MM.1S (cell line): ENCODE data around the gene HEATR5A.

Experiments used
- DNase-seq: peaks from one replicate; pipeline ENCODE4 v3.0.0-alpha.2; 2015
- H2AFZ ChIP-seq: fragments of 300-600 bp; sonication (generic); 2 replicates; pipeline ENCODE4 v1.6.0; 2016; ENCODE audit warnings: antibody characterized with exemption, low read length
- H3F3A ChIP-seq: fragments of 300-600 bp; sonication (generic); 2 replicates; pipeline ENCODE4 v1.6.1; 2016; ENCODE audit warnings: mild to moderate bottlenecking, antibody characterized with exemption, low read length, moderate library complexity, mixed read lengths; ENCODE audit not compliant: insufficient read depth
- H3K27ac ChIP-seq: fragments of 300-600 bp; sonication (generic); 2 replicates; pipeline ENCODE4 v1.5.1; 2016; ENCODE audit warnings: mild to moderate bottlenecking, low read length
- H3K27me3 ChIP-seq: fragments of 300-600 bp; sonication (generic); replicated peaks from 2 replicates; pipeline ENCODE4 v1.6.0; 2016; ENCODE audit warnings: low read length; ENCODE audit not compliant: insufficient read depth
- H3K36me3 ChIP-seq: fragments of 300-600 bp; sonication (generic); replicated peaks from 2 replicates; pipeline ENCODE4 v1.6.1; 2016; ENCODE audit warnings: mild to moderate bottlenecking, low read length, mixed read lengths; ENCODE audit not compliant: insufficient read depth
- H3K4me1 ChIP-seq: fragments of 300-600 bp; sonication (generic); 2 replicates; pipeline ENCODE4 v1.6.1; 2016; ENCODE audit warnings: low read length, mixed read lengths
- H3K4me2 ChIP-seq: fragments of 300-600 bp; sonication (generic); 2 replicates; pipeline ENCODE4 v1.6.0; 2016; ENCODE audit warnings: low read depth, low read length
- H3K4me3 ChIP-seq: fragments of 300-600 bp; sonication (generic); 2 replicates; pipeline ENCODE4 v1.5.1; 2016; ENCODE audit warnings: low read length, mixed read lengths
- H3K79me2 ChIP-seq: fragments of 300-600 bp; sonication (generic); 2 replicates; pipeline ENCODE4 v1.6.1; 2016; ENCODE audit warnings: mixed run types, low read length, mixed read lengths
- H3K9ac ChIP-seq: fragments of 300-600 bp; sonication (generic); 2 replicates; pipeline ENCODE4 v1.6.1; 2016; ENCODE audit warnings: low read length, mixed read lengths
- H3K9me2 ChIP-seq: fragments of 300-600 bp; sonication (generic); replicated peaks from 2 replicates; pipeline ENCODE4 v1.6.1; 2016; ENCODE audit warnings: mild to moderate bottlenecking, low read length, mixed read lengths; ENCODE audit not compliant: insufficient read depth
- H3K9me3 ChIP-seq: fragments of 300-600 bp; sonication (generic); replicated peaks from 2 replicates; pipeline ENCODE4 v1.6.1; 2016; ENCODE audit warnings: mild to moderate bottlenecking, low read length, mixed read lengths; ENCODE audit not compliant: insufficient read depth
- H4K20me1 ChIP-seq: fragments of 300-600 bp; sonication (generic); 2 replicates; pipeline ENCODE4 v1.6.1; 2016; ENCODE audit warnings: mild to moderate bottlenecking, low read length, moderate library complexity, mixed read lengths; ENCODE audit not compliant: insufficient read depth
- CTCF ChIP-seq: fragments of 300-600 bp; sonication (generic); IDR thresholded peaks from 2 replicates; pipeline ENCODE4 v1.5.1; 2016; ENCODE audit warnings: antibody characterized with exemption, low read length, mixed read lengths
- EZH2 ChIP-seq: fragments of 300-600 bp; sonication (generic); optimal IDR thresholded peaks from 2 replicates; pipeline ENCODE3; 2017; ENCODE audit warnings: low read depth, mild to moderate bottlenecking, antibody characterized with exemption, low read length, mixed read lengths
- EZH2phosphoT487 ChIP-seq: fragments of 300-600 bp; sonication (generic); IDR thresholded peaks from 2 replicates; pipeline ENCODE4 v1.6.1; 2018; ENCODE audit warnings: antibody characterized with exemption, low read length

The HEATR5A gene

GRCh38 chr14:31253746-31254471, 166.4 kb downstream of the HEATR5A start:
- TF ChIP-seq CTCF (no peak), EZH2 (no peak), EZH2phosphoT487 (no peak)
- H2AFZ ChIP-seq: no peak overlapping the region
- H3F3A ChIP-seq: no peaks in the 10 kb centered on the region
- H3K4me2 ChIP-seq: no peak overlapping the region
- no peaks in the 10 kb centered on the region for H3K4me1 ChIP-seq
- H3K9ac ChIP-seq: no peak overlapping the region
- no peak overlapping the region for H3K27ac ChIP-seq
- H3K9me2 ChIP-seq: no peaks in the 10 kb centered on the region
- H3K27me3 ChIP-seq: no peaks in the 10 kb centered on the region
- no peak for DNase-seq
- no peak overlapping the region for H3K4me3 ChIP-seq
- H3K9me3 ChIP-seq: no peaks in the 10 kb centered on the region
- no peaks in the 10 kb centered on the region for H4K20me1 ChIP-seq
- H3K36me3 ChIP-seq: no peaks in the 10 kb centered on the region
- H3K79me2 ChIP-seq: no peaks in the 10 kb centered on the region

GRCh38 chr14:31252865-31253264, 167.5 kb downstream of the HEATR5A start:
- TF ChIP-seq CTCF (no peak), EZH2phosphoT487 (no peak), EZH2 (no peak)
- H3K27ac ChIP-seq: no peak overlapping the region
- no peaks in the 10 kb centered on the region for H3K9me2 ChIP-seq
- H3K9me3 ChIP-seq: no peaks in the 10 kb centered on the region
- DNase-seq: no peak
- no peaks in the 10 kb centered on the region for H4K20me1 ChIP-seq
- no peak overlapping the region for H3K4me3 ChIP-seq
- H2AFZ ChIP-seq: no peak overlapping the region
- no peaks in the 10 kb centered on the region for H3K36me3 ChIP-seq
- H3K79me2 ChIP-seq: no peaks in the 10 kb centered on the region
- no peaks in the 10 kb centered on the region for H3K27me3 ChIP-seq
- no peak overlapping the region for H3K4me2 ChIP-seq
- H3K9ac ChIP-seq: no peak overlapping the region
- H3F3A ChIP-seq: no peaks in the 10 kb centered on the region
- no peaks in the 10 kb centered on the region for H3K4me1 ChIP-seq

GRCh38 chr14:31251028-31251958, 169.1 kb downstream of the HEATR5A start:
- H3F3A ChIP-seq: no peaks in the 10 kb centered on the region
- no peaks in the 10 kb centered on the region for H3K27me3 ChIP-seq
- TF ChIP-seq CTCF: no peak
- no peak for TF ChIP-seq EZH2phosphoT487
- no peak for TF ChIP-seq EZH2
- H3K79me2 ChIP-seq: no peaks in the 10 kb centered on the region
- H3K36me3 ChIP-seq: no peaks in the 10 kb centered on the region
- H3K9me2 ChIP-seq: no peaks in the 10 kb centered on the region
- no peak overlapping the region for H3K4me3 ChIP-seq
- no peaks in the 10 kb centered on the region for H3K9me3 ChIP-seq
- H3K9ac ChIP-seq: no peak overlapping the region
- no peak overlapping the region for H3K4me2 ChIP-seq
- DNase-seq: no peak
- H3K27ac ChIP-seq: no peak overlapping the region
- H2AFZ ChIP-seq: no peak overlapping the region
- H3K4me1 ChIP-seq: no peaks in the 10 kb centered on the region
- no peaks in the 10 kb centered on the region for H4K20me1 ChIP-seq
